Astrocyte (in vitro differentiated cells and primary cell): ENCODE measurements around the gene RABGAP1L.

ENCODE experiments used
- EZH2 ChIP-seq: IDR thresholded peaks from 2 replicates; pipeline ENCODE4 v1.6.1; 2012; ENCODE audit warnings: mild to moderate bottlenecking, low read length, inconsistent platforms; ENCODE audit not compliant: insufficient read depth
- TF ChIP-seq, protein P1 (sequence below): IDR thresholded peaks from 2 replicates; pipeline ENCODE4 v1.5.1; 2011; ENCODE audit warnings: low read depth, mild to moderate bottlenecking, inconsistent platforms, low read length, moderate library complexity; ENCODE audit not compliant: insufficient read depth

DNA sequence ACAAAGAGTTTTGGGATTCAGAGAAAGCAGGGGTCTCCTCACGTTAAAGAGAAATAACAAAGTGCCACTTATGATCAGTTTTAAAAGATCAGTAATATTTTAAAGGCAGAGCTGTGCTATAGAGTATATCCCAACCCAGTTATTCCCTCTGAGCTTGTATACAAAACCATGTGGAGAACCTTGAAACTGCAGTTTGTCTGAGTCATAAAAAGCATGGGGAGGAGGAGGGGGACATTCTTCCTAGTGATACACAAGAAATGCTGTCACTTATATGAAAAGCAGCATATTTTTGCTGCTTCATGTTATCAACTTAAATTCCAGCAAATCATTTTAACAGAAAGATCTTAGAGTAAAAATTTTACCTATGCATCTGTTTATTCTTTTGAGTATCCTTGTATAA, 533.0 kb downstream of the RABGAP1L start:
- TF ChIP-seq, protein P1, sequence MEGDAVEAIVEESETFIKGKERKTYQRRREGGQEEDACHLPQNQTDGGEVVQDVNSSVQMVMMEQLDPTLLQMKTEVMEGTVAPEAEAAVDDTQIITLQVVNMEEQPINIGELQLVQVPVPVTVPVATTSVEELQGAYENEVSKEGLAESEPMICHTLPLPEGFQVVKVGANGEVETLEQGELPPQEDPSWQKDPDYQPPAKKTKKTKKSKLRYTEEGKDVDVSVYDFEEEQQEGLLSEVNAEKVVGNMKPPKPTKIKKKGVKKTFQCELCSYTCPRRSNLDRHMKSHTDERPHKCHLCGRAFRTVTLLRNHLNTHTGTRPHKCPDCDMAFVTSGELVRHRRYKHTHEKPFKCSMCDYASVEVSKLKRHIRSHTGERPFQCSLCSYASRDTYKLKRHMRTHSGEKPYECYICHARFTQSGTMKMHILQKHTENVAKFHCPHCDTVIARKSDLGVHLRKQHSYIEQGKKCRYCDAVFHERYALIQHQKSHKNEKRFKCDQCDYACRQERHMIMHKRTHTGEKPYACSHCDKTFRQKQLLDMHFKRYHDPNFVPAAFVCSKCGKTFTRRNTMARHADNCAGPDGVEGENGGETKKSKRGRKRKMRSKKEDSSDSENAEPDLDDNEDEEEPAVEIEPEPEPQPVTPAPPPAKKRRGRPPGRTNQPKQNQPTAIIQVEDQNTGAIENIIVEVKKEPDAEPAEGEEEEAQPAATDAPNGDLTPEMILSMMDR = no peak
- TF ChIP-seq EZH2 = no peak
